HuH-7 (cell line): ENCODE measurements around the gene CDR2L.
A peak's percentile ranks its signal among the peaks of the same experiment; 100 is the strongest.
"Not testable (repeated sequence)": the region's sequence is repeated elsewhere in the genome, so short reads cannot be mapped to it uniquely, and the experiment has no call there.

ENCODE experiments used
- DNase-seq: peaks from one replicate; pipeline ENCODE4 v3.0.0; 2011; ENCODE audit warnings: low spot score

CDR2L gene

GRCh38 chr17:75011401-75012095 is 24.1 kb downstream of the CDR2L start:
- DNase-seq, result no peak

- no peak for DNase-seq
Observed at GRCh38 chr17:75012096-75012345, 24.6 kb downstream of the CDR2L start.

- peak; percentile 90 for DNase-seq
Observed at GRCh38 chr17:75012346-75013091, 25.1 kb downstream of the CDR2L start, which contains the start of gene MRPL58. TSS of gene MRPL58 (plus strand) at chr17:75012670. CDS start at chr17:75012687, 17 bp downstream.

- DNase-seq, result no peak
Observed at GRCh38 chr17:75013092-75013559, 25.7 kb downstream of the CDR2L start.

- DNase-seq, result no peak
Observed at GRCh38 chr17:75019146-75019545, 31.7 kb downstream of the CDR2L start.

- DNase-seq, result no peak
Observed at GRCh38 chr17:75019710-75020109, 32.3 kb downstream of the CDR2L start.

- no peak for DNase-seq
Observed at GRCh38 chr17:75020331-75021110, 33.1 kb downstream of the CDR2L start.

- no peak for DNase-seq
Observed at GRCh38 chr17:75024686-75025397, 37.4 kb downstream of the CDR2L start.

- not testable (repeated sequence) for DNase-seq
Observed at GRCh38 chr17:75025398-75025734, 37.9 kb downstream of the CDR2L start.

GRCh38 chr17:75026650-75027049 is 39.2 kb downstream of the CDR2L start:
- DNase-seq, result not testable (repeated sequence)

GRCh38 chr17:75030161-75030560 is 42.7 kb downstream of the CDR2L start:
- DNase-seq, result no peak

- DNase-seq, result peak; percentile 61
Observed at GRCh38 chr17:75031972-75032719, 44.7 kb downstream of the CDR2L start.

GRCh38 chr17:75032720-75033280 is 45.4 kb downstream of the CDR2L start:
- no peak for DNase-seq

- peak; percentile 73 for DNase-seq
Observed at GRCh38 chr17:75033346-75034235, 46.2 kb downstream of the CDR2L start.

GRCh38 chr17:75034236-75034908 is 46.9 kb downstream of the CDR2L start:
- peak; percentile 62 for DNase-seq

- peak; percentile 36 for DNase-seq
Observed at GRCh38 chr17:75036643-75037268, 49.3 kb downstream of the CDR2L start.

- DNase-seq, result no peak
Observed at GRCh38 chr17:75039238-75039637, 51.8 kb downstream of the CDR2L start.

- no peak for DNase-seq
Observed at GRCh38 chr17:75041656-75042280, 54.3 kb downstream of the CDR2L start.

GRCh38 chr17:75043789-75044188 is 56.4 kb downstream of the CDR2L start:
- DNase-seq, result not testable (repeated sequence)
